NCI-H2029 (cell line): ENCODE data around the gene MBLAC1.
"Not testable (repeated sequence)": the region's sequence is repeated elsewhere in the genome, so short reads cannot be mapped to it uniquely, and the experiment has no call there.

Experiments used
- DNase-seq: peaks from one replicate; lab custom pipeline; 2025; lab: John Stamatoyannopoulos, UW

The MBLAC1 gene

GRCh38 chr7:100122568-100122967 lies 4.2 kb upstream of the MBLAC1 start:
- no peak for DNase-seq

- no peak for DNase-seq
Measured at GRCh38 chr7:100124301-100125230, 2.2 kb upstream of the MBLAC1 start.

- no peak for DNase-seq
Measured at GRCh38 chr7:100126239-100126930, 382 bp upstream of the MBLAC1 start.

- peak; percentile 30 for DNase-seq
Measured at GRCh38 chr7:100127866-100128636, 1.3 kb downstream of the MBLAC1 start.

GRCh38 chr7:100128637-100128963 lies 1.8 kb downstream of the MBLAC1 start:
- DNase-seq: no peak

- peak; percentile 80 for DNase-seq
Measured at GRCh38 chr7:100130220-100130607, 3.4 kb downstream of the MBLAC1 start.

GRCh38 chr7:100130608-100131453 lies 4.1 kb downstream of the MBLAC1 start:
- peak; percentile 68 for DNase-seq

GRCh38 chr7:100132126-100132525 lies 5.4 kb downstream of the MBLAC1 start:
- peak; percentile 65 for DNase-seq

- peak; percentile 49 for DNase-seq
Measured at GRCh38 chr7:100132697-100133151, 6.0 kb downstream of the MBLAC1 start.

- DNase-seq: peak; percentile 58
Measured at GRCh38 chr7:100137851-100138760, 11.3 kb downstream of the MBLAC1 start.

GRCh38 chr7:100141555-100141949 lies 14.8 kb downstream of the MBLAC1 start:
- DNase-seq: no peak

- no peak for DNase-seq
Measured at GRCh38 chr7:100142461-100142860, 15.7 kb downstream of the MBLAC1 start.

- DNase-seq: not testable (repeated sequence)
Measured at GRCh38 chr7:100146350-100146749, 19.6 kb downstream of the MBLAC1 start.

- no peak for DNase-seq
Measured at GRCh38 chr7:100147278-100147677, 20.5 kb downstream of the MBLAC1 start.

GRCh38 chr7:100148225-100148558 lies 21.4 kb downstream of the MBLAC1 start:
- no peak for DNase-seq

- peak; percentile 98 for DNase-seq
Measured at GRCh38 chr7:100148559-100149328, 22.0 kb downstream of the MBLAC1 start, which contains the start of gene LAMTOR4. Gene LAMTOR4 (plus strand): TSS chr7:100148918. CDS start chr7:100148973, 55 bp downstream.

GRCh38 chr7:100152404-100152803 lies 25.6 kb downstream of the MBLAC1 start:
- no peak for DNase-seq

- no peak for DNase-seq
Measured at GRCh38 chr7:100152937-100153666, 26.3 kb downstream of the MBLAC1 start.
